ENCODE results near the gene TXNRD2. TPM values are rescaled to one million over a fixed set of nuclear protein-coding genes. Genes with fewer than 3 reads are reported as not detected.

Gene TXNRD2
- polyA plus RNA-seq, 1 donor from 2014 or later = 4.1 TPM

DNA sequence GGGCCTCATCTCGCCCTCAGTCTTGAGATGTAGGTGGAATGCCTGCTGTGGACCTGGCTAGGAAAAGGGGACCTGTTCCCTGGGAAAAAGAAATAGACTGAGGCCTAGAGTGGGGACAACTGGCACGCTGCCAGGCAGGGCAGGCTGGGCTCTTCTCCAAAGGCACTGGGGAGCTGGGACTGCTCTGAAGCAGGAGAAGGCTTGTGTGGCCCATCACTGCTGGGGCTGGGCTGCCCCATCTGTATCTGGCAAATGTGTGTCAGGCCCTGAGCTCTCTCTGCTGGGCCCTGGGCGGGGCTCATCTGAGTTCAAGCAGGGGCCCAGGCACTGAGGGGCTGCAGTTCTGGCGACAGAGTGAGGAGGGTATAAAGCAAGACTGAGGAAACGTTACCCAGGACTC, 42.1 kb upstream of the TXNRD2 start:
- Histone ChIP-seq H3K4me3 (ENCODE audit: low read length) (no peak overlapping the region), H3K36me3 (ENCODE audit: insufficient read depth, low read length) (no peaks in the 10 kb centered on the region), H3K4me2 (ENCODE audit: low read length) (no peak overlapping the region)

DNA sequence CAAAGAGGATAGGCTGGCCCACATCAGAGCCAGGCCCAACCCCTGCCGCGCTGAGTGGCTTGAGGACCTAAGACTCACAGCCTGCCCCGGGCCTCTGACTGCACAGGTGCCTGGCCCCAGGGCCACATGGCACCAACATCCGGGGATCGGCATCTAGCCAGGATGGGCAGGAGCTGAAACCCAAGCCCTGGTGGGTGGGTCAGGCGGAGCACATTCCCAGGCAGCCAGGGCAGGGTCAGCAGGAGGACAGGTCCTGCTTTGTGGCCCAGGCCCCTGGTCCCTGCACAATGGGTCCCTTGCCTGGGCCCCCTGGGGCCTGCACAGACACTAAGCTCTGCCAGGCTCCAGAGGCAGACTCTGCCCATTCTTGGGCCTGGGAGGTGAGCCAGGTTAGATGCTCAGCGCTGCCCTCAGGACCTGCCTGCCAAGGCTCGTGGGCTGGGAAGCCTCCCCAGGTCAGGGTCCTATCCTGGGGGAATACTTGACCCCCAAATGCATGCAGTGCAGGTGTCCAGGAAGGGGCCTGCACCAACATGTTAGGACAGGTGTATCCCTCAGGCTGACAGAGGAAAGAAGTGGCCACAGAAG, 41.5 kb upstream of the TXNRD2 start:
- H3K4me2 ChIP-seq (ENCODE audit: low read length) = no peak overlapping the region
- no peak overlapping the region for H2AFZ ChIP-seq (ENCODE audit: low read depth, low read length)
- no peaks in the 10 kb centered on the region for H3K36me3 ChIP-seq (ENCODE audit: insufficient read depth, low read length)
- no peaks in the 10 kb centered on the region for H3K9me3 ChIP-seq (ENCODE audit: low read length)
- no peaks in the 10 kb centered on the region for H3K27me3 ChIP-seq (ENCODE audit: insufficient read depth, low read depth, low read length)
- H4K20me1 ChIP-seq (ENCODE audit: insufficient read depth) = no peaks in the 10 kb centered on the region
- H3K9me2 ChIP-seq (ENCODE audit: insufficient read depth, low read length) = no peaks in the 10 kb centered on the region
- H3K27ac ChIP-seq (ENCODE audit: low read length) = no peak overlapping the region
- no peak overlapping the region for H3K4me3 ChIP-seq (ENCODE audit: low read length)
- H3F3A ChIP-seq (ENCODE audit: insufficient read depth, low read length, poor library complexity, severe bottlenecking) = no peaks in the 10 kb centered on the region
- H3K79me2 ChIP-seq (replicated peaks; ENCODE audit: insufficient read depth, low read length) = peaks cover 24% of the 10 kb centered on the region
- TF ChIP-seq SMC3 (conservative IDR thresholded peaks at IDR 0.05; ENCODE audit: poor library complexity) (no peak), EP300 (conservative IDR thresholded peaks at IDR 0.05; ENCODE audit: poor library complexity, severe bottlenecking) (no peak), TAF1 (IDR thresholded peaks at IDR 0.05; ENCODE audit: low read depth) (no peak), POLR2AphosphoS5 (IDR thresholded peaks at IDR 0.05) (no peak)
- TF ChIP-seq, protein P1, sequence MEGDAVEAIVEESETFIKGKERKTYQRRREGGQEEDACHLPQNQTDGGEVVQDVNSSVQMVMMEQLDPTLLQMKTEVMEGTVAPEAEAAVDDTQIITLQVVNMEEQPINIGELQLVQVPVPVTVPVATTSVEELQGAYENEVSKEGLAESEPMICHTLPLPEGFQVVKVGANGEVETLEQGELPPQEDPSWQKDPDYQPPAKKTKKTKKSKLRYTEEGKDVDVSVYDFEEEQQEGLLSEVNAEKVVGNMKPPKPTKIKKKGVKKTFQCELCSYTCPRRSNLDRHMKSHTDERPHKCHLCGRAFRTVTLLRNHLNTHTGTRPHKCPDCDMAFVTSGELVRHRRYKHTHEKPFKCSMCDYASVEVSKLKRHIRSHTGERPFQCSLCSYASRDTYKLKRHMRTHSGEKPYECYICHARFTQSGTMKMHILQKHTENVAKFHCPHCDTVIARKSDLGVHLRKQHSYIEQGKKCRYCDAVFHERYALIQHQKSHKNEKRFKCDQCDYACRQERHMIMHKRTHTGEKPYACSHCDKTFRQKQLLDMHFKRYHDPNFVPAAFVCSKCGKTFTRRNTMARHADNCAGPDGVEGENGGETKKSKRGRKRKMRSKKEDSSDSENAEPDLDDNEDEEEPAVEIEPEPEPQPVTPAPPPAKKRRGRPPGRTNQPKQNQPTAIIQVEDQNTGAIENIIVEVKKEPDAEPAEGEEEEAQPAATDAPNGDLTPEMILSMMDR (IDR thresholded peaks at IDR 0.05; ENCODE audit: poor library complexity, severe bottlenecking) = no peak
- TF ChIP-seq, protein P2, sequence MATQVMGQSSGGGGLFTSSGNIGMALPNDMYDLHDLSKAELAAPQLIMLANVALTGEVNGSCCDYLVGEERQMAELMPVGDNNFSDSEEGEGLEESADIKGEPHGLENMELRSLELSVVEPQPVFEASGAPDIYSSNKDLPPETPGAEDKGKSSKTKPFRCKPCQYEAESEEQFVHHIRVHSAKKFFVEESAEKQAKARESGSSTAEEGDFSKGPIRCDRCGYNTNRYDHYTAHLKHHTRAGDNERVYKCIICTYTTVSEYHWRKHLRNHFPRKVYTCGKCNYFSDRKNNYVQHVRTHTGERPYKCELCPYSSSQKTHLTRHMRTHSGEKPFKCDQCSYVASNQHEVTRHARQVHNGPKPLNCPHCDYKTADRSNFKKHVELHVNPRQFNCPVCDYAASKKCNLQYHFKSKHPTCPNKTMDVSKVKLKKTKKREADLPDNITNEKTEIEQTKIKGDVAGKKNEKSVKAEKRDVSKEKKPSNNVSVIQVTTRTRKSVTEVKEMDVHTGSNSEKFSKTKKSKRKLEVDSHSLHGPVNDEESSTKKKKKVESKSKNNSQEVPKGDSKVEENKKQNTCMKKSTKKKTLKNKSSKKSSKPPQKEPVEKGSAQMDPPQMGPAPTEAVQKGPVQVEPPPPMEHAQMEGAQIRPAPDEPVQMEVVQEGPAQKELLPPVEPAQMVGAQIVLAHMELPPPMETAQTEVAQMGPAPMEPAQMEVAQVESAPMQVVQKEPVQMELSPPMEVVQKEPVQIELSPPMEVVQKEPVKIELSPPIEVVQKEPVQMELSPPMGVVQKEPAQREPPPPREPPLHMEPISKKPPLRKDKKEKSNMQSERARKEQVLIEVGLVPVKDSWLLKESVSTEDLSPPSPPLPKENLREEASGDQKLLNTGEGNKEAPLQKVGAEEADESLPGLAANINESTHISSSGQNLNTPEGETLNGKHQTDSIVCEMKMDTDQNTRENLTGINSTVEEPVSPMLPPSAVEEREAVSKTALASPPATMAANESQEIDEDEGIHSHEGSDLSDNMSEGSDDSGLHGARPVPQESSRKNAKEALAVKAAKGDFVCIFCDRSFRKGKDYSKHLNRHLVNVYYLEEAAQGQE (IDR thresholded peaks at IDR 0.05; ENCODE audit: borderline replicate concordance) = no peak
- no peak overlapping the region for H3K9ac ChIP-seq (ENCODE audit: low read length)

More for the DNA sequence above, 42.1 kb upstream of the TXNRD2 start:
- Histone ChIP-seq H3K27me3 (ENCODE audit: insufficient read depth, low read depth, low read length) (no peaks in the 10 kb centered on the region), H3K27ac (ENCODE audit: low read length) (no peak overlapping the region), H3K9ac (ENCODE audit: low read length) (no peak overlapping the region), H3K9me2 (ENCODE audit: insufficient read depth, low read length) (no peaks in the 10 kb centered on the region), H3K79me2 (replicated peaks; ENCODE audit: insufficient read depth, low read length) (peaks cover 24% of the 10 kb centered on the region), H3K9me3 (ENCODE audit: low read length) (no peaks in the 10 kb centered on the region), H2AFZ (ENCODE audit: low read depth, low read length) (no peak overlapping the region), H4K20me1 (ENCODE audit: insufficient read depth) (no peaks in the 10 kb centered on the region), H3F3A (ENCODE audit: insufficient read depth, low read length, poor library complexity, severe bottlenecking) (no peaks in the 10 kb centered on the region)
- TF ChIP-seq MXI1 (conservative IDR thresholded peaks at IDR 0.05; ENCODE audit: poor library complexity, severe bottlenecking) = no peak
- no peak for TF ChIP-seq POLR2AphosphoS5 (IDR thresholded peaks at IDR 0.05)
- TF ChIP-seq EP300 (conservative IDR thresholded peaks at IDR 0.05; ENCODE audit: poor library complexity, severe bottlenecking) = no peak
- TF ChIP-seq TAF1 (IDR thresholded peaks at IDR 0.05; ENCODE audit: low read depth) = no peak
- TF ChIP-seq, protein P1 (IDR thresholded peaks at IDR 0.05; ENCODE audit: poor library complexity, severe bottlenecking) = no peak
- TF ChIP-seq RAD21 (conservative IDR thresholded peaks at IDR 0.05) = no peak
- no peak for TF ChIP-seq SMC3 (conservative IDR thresholded peaks at IDR 0.05; ENCODE audit: poor library complexity)
